GM11168 (cell line): ENCODE measurements around the gene NUDT2.
"Not testable (repeated sequence)": the region's sequence is repeated elsewhere in the genome, so short reads cannot be mapped to it uniquely, and the experiment has no call there.

Source experiments
- in situ Hi-C: fragments of 300-500 bp; cut with MboI; formaldehyde crosslinking; loops from one replicate; pipeline ENCODE4 v1.12.0; 2022; ENCODE audit warnings: low sequenced_read_pairs; ENCODE audit not compliant: unreplicated experiment

Gene NUDT2

DNA sequence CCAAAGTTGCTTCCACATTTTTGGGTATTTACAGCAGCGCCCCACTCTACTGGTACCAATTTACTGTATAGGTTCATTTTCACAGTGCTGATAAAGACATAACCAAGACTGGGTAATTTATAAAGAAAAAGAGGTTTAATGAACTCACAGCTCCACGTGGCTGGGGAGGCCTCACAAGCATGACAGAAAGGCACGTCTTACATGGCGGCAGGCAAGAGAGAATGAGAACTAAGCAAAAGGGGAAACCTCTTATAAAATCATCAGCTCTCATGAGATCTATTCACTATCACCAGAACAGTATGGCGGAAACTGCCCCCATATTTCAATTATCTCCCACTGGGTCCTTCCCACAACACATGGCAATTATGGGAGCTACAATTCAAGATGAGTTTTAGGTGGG is 39.4 kb downstream of the NUDT2 start:
- in situ Hi-C loops, result not testable (repeated sequence)

DNA sequence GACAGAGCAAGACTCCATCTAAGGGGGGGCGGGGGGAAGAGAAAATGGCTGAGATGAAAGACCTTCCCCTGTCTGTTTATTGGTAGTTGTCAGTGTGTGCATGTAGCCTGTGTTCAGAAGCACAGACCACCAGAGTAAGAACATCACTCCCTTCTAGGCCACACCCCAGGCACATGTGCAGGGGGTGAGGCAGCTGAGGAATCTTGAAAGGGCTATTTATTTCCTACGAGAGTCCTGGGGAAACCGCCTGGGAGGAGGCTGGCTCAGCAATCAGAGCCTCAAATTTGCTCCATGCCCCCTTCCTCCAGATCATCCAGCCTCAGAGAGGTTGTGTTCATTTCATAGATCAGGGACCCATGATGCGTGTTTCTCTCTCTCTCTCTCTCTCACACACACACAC is 40.3 kb downstream of the NUDT2 start:
- in situ Hi-C loops, result no loop called here

DNA sequence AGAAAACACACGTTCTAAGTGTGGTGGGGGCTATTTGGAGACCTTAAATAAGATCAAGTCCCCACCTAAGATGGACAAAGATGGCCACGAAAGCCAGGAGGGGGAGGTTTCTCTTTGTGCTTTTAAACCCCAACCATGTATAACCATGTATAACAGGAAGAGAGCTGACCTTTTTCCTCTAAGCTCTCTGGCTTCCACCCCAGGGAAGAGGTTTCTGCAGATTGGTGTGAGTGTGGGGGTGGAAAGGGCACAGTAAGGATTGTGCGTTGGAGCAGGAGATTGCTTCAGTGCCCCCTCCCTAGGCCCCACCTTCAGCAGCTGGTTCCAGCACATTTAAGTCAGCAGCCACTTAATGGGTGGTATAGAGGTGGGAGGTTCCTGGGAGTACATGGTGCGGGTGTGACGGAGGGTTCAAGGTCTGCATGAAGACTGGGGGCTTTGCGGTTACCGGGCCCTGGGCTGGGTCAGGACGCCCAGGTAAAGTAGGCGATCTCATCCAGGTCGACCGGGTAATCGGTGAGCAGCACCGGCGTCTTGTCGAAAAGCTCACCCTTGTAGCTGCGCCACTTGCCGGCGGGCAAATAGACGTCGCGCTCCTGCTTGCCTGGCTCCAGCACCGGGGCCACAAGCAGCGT is 41.1 kb downstream of the NUDT2 start:
- in situ Hi-C loops, result no loop called here

DNA sequence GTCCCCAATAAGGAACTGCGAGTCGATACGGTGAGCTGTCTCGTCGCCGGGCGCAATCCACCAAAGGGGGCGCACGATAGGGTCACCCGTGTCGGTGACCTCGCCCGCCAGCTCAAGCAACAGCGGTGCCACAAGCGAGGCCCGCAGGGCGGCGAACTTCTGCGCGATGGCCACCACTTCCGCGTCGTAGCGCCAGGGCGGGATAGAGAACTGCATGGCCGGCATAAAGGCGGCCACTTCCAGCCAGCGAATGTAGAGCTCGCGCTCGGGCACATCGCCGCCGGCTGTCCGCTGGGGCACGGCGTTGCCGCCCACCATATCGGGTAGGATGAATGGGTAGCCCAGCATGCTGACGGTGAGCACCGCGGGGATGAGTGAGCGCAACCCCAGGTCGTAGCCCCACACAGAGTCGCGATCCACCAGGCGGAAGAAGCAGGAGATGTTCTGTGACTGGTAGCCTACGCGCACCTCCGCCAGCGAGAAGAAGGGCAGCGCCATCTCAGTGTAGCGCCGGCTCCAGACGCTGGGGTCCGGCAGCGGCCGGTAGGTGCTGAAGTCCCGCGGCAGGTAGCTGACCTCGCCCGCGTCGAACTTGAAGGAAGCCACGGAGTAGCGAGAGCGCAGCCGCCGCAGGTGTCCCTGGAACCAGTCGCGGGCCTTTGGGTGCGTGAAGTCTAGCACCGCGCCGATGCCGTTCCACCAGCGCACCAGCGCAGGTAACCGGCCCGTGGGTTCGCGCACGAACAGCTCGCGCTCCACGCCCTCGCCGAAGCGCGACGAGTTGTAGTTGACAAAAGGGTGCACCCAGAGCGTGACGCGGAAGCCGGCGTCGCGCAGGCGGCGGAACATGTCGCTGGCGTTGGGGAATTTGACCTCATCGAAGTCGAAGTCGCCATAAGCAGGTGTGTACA is 41.9 kb downstream of the NUDT2 start:
- in situ Hi-C loops, result no loop called here

DNA sequence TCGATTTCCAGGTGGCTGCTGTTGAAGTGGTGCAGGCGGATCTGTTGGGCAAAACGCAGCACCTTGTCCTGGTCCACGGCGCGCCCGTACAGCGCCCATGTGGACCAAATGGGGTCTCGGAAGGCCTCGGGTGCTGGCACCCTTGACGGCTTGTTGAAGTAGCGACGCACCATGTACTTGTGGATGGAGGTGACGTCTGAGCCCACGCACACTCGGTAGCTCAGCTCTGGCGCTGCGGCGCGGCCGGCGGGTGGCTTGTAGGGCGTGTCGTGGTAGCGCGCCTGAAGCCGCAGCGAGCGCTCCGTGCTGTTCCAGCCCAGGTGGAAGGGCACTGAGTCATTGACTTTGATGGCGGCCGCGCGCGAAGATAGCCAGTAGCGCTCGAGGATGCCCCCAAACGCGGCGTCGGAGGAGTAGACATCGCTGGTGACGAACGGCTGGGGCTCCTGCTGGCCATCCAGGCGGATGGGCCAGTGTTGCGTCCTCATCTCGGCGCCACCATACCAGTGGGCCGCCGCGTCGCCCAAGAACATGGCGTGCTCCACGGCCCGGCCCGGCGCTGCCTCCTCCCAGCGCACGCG is 42.6 kb downstream of the NUDT2 start:
- in situ Hi-C loops, result no loop called here

DNA sequence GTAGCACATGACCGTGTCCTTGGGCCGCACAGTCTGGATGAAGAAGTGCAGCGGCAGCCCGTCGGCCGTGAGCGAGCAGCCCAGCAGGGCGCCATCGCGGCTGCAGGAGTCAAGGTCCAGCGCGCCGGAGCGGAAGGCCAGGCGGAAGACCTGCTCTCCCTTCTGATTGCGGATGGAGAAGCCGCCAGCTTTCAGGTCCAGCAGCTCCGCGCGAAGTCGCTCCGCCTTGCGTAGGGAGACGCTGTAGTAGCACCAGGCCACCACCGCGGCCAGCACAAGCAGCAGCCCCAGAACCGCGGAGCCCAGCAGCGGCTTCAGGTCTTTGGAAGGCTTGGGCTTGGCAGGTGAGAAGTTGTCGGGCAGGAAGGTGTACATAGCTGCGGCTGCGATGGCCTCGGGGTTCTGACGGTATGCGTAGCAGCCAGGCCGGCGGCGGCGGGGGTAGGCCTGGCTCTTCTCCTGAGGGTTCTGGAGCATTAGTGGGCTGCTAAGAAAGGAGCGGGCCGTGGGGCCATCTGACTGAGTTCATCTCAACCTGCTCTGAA is 43.2 kb downstream of the NUDT2 start:
- in situ Hi-C loops, result no loop called here

DNA sequence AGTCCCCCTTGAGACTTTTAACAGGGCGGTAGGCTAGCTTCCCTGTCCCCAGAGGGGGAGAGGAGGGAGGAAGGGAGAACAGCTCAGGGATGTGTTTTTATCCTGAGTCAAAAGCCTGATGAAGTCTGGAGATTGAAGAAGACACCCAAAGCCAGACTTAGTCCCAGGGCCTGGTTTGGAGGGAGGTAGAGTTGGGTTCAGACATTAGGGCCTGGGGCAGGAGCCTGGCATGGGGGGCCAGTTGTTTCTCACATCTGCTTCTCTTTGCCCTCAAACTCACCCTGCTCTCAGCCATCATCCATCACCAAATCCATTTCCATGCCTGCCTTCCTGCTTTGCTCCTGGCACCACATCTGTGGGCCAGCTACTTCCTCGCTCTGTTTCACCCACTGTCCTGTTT is 44.4 kb downstream of the NUDT2 start:
- in situ Hi-C loops, result no loop called here

DNA sequence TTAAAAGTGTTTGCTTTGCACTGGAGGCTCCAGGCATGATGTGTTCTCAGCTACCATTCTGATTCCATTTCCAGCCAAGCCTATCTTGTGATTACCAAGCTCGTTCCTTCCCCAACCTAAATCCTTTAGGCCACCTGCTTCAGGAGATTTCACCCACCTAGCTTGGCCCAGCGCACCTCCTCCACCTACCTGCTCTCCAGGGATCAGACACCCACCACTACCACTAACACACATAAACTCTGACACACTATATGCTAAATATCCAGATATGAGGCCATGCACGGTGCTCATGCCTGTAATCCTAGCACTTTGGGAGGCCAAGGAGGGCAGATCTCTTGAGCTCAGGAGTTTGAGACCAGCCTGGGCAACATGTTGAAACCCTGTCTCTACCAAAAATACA is 45.0 kb downstream of the NUDT2 start:
- in situ Hi-C loops, result no loop called here

DNA sequence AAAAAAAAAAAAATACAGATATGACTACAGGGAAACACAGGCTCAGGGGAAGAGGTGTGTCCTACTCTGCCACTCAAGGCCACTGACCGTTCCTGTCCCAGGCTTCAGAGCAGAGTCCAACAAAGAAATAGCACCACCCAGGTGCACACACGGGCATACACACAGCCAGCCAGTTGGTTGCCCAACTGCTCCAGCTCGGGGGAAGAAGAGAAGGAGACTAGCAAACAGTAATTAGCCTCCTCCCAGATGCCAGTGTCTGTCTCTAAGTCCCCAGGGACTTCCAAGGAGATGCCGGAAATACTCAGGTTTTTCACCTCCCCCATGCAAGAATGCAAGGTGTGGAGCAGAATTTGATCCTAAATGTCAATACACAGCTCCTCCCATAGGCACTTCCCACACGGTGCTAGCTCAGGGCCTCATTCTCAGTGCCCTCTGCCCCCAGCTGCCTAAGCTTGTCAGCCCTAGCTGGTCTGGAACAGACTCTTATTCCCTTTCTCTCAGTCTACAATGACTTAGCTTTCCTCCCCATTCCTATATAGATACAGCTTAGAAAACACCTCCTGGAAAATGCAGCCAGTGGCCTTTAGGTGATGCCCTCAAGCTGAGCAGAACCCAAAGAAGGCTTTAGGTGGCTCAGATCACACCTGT is 45.7 kb downstream of the NUDT2 start:
- in situ Hi-C loops, result no loop called here

DNA sequence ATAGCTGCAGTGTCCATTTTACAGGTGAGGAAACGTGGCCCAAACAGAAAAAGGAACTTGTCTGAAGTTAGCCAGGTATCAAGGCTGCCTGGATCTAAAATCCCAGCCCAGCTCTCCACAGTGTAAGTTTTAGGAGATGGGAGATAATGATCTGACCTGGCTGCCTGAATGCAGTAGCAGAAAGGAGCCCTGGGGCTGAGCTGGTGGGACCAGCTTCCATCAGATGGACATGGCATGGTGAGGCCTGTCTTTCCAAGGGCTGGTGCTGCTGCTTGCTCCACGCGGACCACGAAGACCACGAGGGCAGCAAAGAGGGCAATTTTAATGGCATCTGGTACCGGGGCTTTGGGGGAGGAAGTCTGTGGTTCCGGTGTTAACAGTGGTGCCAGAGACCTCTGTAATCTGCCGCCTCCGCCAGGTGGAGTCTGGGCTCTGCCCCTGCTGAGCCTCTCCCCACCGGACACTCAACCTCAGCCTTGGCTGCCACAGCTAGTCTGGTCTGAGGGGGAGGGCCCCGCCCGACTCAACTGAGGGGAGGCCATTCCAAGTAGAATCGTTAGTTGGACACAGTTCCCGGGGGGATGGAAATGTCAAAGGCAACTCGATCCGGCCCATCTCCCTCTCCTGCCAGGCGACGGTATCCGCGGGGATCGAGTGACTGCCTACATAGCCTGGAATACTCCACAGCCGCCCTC is 46.7 kb downstream of the NUDT2 start:
- in situ Hi-C loops, result no loop called here

DNA sequence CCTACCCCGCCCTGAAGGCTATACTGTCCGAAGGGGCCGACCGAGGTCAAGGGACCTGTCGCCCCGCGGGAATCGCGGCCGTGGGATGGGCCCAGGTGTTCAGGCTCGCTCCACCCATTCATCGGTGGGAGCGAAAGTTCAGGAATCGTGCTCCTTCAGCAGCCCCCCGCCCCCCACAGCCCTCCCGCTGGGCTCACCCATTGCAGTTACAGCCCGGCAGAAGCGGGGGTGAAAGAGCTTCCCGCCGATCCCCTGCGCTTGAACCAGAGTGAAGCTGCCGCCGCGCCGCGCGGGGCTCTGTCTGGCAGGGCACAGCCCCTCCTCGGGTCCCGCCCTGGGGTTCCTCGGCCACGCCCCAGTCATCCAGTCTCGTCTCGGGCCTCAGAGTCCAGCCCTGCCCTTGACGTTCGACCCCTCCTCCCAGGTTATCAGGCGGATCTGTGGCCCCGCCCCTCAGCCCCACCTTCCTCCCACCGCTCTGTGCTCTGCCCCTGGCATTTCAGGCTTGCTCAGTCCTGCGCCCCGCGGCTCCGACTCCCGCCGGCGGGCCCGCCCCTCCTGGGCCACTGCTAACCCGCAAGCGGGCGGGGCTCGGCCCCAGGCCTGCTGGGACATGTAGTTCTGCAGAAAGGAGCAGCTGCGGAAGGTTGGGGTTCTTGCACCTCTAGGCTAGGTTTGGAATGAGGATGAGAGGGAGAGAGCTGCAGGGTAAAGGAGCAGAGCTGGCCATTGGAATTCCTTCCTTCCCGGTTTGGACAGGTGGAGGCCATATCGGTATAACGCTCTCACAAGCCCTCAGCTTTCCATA is 47.4 kb downstream of the NUDT2 start, which contains the start of gene MYORG:
Gene MYORG, minus strand, starts transcription at position 303 of the 808 bp plus-strand sequence. CDS start 3,955 bp downstream, outside the sequence.
- in situ Hi-C loops, result no loop called here

DNA sequence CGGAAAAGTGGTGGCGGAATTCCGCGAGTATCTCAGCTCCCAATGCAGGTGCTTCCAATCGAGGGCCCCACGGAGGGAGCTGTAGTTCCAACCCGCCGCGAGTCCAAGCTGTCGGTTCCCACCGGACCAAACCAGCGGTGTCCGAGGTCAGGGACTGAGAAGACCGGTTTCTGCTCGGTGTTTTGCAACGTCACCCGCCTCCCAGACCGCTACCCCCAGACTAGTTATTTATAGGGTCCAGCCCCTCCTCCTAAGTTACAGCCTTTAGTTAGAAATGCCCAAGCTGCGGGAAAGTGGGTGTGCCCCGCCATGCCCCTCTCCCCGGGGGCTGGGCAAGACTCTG is 48.0 kb downstream of the NUDT2 start:
- in situ Hi-C loops, result no loop called here

DNA sequence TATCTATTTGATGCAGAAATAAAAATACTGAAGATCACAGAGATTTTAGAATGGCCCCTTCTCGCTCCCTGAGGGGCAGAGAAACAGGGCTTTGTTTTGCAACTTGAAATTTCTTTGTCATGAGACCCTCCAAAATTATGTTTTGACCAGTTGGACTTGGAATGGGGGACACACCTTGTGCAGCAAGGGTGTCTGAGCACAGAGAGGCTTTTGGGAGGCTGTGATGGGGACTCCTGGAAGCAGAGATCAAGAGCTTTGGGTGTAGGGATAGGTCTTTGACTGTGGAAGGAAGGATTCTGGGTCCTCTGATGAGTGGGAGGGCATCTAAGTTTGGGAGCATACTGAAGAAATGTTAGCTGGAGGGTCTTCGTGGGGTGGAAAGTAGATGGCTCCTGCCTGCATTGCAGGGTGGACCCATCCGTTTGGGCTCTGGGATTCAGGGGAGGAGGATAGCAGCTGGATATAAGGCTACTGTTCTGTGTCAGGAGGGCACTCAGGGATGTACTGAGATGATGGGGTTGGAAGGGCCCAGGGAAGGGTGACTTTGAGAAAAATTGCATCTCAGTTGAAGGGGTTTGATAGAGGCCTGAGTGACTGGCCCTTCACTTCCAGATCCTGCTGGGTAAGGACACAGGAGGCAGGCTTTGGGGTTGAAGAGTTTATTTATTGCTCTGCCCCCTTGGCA is 49.1 kb downstream of the NUDT2 start:
- in situ Hi-C loops, result no loop called here

DNA sequence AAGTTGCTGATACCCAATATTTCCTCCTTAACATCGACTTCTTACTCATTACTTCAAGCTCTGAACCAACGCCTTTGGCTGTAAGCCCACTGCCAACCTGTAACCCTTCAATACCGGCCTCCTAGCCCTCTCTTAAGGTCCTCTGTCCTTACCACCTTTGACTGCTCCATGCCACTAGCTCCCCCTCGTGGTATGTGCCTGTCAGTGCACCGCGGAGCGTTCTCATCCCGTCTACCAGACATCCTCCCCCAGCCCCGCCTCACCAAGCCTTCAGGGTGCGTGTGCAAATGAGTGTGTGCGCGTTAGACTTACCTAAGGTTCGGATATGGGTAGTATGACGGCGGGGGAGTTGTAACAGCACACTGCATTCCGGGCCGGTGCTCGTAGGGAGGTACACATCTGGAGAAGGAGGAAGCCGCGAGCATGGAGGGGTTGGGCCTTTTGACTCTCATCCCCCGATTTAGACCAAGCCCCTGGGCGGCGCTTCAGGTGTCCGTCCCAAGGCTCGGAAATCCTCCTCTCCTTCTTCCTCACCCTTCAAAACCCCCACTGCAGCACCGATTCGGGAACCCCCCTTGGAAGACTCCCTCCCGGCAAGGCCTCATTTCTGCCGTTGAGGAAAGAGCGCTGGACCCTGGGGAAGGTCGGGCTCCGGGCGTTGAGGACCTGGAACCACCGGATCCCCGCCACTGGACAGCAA is 50.1 kb downstream of the NUDT2 start:
- in situ Hi-C loops, result no loop called here

DNA sequence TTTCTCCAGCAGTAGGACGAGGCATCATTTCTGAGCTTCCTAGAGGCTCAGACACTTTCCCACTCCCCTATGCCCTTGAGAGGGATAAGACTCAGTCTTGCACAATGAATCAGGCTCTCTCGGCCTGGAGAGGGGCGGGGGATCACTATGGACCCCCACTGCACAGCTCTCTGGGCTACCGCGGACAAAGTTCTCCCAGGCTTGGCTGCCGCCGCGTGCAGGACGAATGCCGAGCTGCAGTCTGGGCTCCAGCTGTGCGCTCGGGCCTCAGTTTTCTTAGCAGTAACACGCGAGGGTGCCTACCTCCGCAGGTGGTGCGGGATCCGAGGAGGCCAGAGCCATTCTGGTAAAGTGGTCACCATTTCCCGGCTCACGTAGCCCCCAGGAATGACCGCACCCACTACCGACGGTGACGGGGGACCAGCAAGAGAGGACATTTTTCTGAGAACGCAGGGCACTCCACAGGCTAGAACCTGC is 50.7 kb downstream of the NUDT2 start:
- in situ Hi-C loops, result no loop called here

DNA sequence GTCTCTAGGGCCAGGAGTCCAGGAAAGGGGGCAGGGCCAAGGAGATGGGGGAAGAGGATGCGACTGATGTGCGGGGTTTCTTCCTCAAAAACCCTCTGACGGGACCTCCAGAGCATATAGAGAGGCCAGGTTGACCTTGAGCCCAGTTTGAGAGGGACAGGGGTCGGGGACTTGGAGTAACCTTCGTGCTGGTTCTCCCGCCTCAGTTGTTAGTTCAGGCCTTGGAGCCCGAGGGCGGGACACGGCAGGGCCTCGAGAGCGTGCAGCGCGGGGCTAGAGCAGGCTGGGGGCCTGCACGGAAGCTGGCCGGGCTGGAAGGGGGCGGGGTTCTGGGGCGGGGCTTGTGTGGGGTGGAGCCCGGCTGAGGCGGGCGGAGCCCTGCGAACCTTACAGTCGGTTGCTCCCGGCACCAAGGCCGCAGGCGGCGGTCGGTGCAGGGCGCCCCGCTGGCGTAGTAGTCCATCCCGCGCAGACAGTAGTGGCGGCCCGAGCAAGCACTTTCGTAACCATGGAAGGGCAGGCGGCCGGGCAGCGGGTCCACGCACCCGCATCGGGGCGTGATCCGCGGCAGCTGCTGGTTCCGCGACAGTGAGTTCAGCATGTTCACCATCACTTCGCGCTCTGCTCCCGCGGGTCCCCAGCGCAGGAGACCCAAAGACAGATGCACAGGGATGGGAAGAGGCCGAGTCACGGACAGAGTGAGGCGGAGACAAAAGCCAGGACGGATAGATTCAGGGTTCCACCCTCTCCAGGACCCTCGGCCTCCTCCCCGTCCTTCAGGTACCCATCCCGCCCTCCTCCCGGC is 51.3 kb downstream of the NUDT2 start:
- in situ Hi-C loops, result no loop called here

DNA sequence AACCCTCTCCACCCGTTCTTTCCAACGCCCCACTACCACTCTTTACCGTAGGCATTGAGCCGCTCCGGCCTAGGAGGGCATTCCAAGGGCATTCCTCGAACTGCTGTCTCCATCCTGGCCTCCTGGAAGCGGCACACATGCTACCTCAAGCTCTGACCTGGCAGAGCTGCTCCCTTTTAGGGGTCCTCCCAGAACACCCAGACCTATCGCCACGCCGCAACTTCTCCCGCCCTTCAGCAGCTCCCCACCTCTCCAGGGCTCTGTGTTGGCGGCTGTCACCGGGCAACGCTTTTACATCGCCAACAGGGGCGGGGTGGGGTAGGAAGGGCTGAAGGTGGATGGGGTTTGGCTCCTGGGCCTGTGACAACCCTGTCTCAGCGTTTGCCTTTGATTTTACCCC is 52.0 kb downstream of the NUDT2 start:
- in situ Hi-C loops, result no loop called here
